SU-DHL-6 (cell line): Measurements from ENCODE around the gene SHTN1.

Source experiments
- CTCF ChIP-seq: fragments of 200-600 bp; sonication (generic); IDR thresholded peaks from one replicate; pipeline ENCODE4 v1.5.1; 2017; ENCODE audit warnings: antibody characterized with exemption, mild to moderate bottlenecking, low read length, moderate library complexity; ENCODE audit not compliant: insufficient read depth, poor library complexity, severe bottlenecking
- EZH2phosphoT487 ChIP-seq: fragments of 200-600 bp; sonication (generic), shearing (Covaris generic); conservative IDR thresholded peaks from 2 replicates; pipeline ENCODE4 v1.6.1; 2018; ENCODE audit warnings: mild to moderate bottlenecking, antibody characterized with exemption, low read length, moderate library complexity, mixed read lengths

- TF ChIP-seq CTCF (no peak), EZH2phosphoT487 (no peak)
Measured at GRCh38 chr10:116925056-116925455, 79.9 kb downstream of the SHTN1 start.
